Lower lobe of right lung (tissue), 1 donor: ENCODE data around the gene ERG28. TPM values are rescaled to one million over a fixed set of nuclear protein-coding genes. Genes with fewer than 3 reads are reported as not detected.

Source experiments
- total RNA-seq: library from RNA; stranded (reverse); fragmentation: NEBNext Ultra II Directional; extraction: Animal tissue kit (Norgen Biotek cat#: 25700); gene quantifications from one replicate; pipeline ENCODE4 v1.2.1, GENCODE V29; 2021
- donor health status: DM: no; HTN: yes; CAD: no; lungs with severe emphysema.

ERG28 gene
- total RNA-seq, 1 donor from 2014 or later, result 30.2 TPM

Other genes starting within 250 kb of the ERG28 start
- 59.2 TPM for gene JDP2, start 232.9 kb downstream of the ERG28 start, total RNA-seq
- gene BATF, start 138.4 kb downstream of the ERG28 start, total RNA-seq, result 6.7 TPM
- 42.4 TPM for gene FLVCR2, start 82.3 kb downstream of the ERG28 start, total RNA-seq
- gene TTLL5, start 370 bp upstream of the ERG28 start, total RNA-seq, result 32.6 TPM